Measurements from ENCODE around the gene TAS2R42.
A peak's percentile ranks its signal among the peaks of the same experiment; 100 is the strongest.

TAS2R42 gene, protein sequence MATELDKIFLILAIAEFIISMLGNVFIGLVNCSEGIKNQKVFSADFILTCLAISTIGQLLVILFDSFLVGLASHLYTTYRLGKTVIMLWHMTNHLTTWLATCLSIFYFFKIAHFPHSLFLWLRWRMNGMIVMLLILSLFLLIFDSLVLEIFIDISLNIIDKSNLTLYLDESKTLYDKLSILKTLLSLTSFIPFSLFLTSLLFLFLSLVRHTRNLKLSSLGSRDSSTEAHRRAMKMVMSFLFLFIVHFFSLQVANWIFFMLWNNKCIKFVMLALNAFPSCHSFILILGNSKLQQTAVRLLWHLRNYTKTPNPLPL

GRCh38 chr12:11186837-11187236 lies at the start of gene TAS2R42:
TAS2R42 (minus strand) TSS chr12:11186937; CDS start chr12:11186937, 0 bp downstream.
- DNase-seq: no peak

- no peak for DNase-seq
Observed at GRCh38 chr12:11233532-11233931, 46.8 kb upstream of the TAS2R42 start.

DNA sequence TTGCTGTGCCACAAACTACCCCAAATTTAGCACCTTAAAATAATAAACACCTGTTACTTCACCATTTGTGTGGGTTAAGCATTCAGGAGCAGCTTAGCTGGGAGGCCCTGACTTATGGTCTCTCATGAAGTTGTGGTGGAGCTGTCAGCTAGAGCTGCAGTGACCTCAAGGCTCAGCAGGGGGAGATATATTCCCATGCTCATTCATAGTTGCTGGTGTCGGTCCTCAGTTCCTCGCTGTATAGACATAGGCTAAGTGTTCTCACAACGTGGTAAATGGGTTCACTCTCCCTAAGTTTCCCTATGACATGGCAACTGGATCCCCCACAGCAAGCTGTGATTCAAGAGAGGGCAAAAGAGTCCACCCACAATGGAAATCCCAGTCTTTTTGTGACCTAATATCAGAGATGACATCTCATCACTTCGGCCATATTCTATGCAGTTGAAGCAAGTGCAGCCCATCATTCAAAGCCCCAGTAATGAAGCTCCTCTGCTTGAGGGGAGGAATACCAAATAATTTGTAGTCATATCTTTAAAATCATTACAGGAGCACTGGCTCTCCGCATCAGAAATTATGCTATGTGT lies 41.7 kb upstream of the TAS2R42 start:
- DNase-seq: no peak

GRCh38 chr12:11227373-11227772 lies 40.6 kb upstream of the TAS2R42 start:
- no peak for DNase-seq

- DNase-seq: no peak
Observed at GRCh38 chr12:11209113-11209512, 22.4 kb upstream of the TAS2R42 start.

GRCh38 chr12:11204173-11204572 lies 17.4 kb upstream of the TAS2R42 start:
- DNase-seq: no peak

- DNase-seq: no peak
Observed at GRCh38 chr12:11202811-11203210, 16.1 kb upstream of the TAS2R42 start.

- DNase-seq: no peak
Observed at GRCh38 chr12:11183011-11183410, 3.7 kb downstream of the TAS2R42 start.

DNA sequence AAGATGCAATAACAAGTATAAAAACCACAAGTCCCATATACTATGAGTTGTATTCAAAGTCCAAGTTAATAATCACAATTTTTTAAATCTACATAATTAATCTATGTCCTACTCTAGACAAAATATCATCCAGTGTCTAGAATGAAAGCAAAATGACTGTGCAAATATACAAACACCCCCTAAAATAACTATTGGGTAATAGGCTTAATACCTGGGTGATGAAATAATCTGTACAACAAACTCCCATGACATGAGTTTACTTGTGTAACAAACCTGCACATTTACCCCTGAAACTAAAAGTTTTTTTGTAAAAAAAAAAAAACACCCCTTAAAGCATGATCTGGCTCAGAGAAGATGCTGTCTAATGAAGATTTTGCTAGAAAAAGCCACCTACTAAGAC lies 4.2 kb downstream of the TAS2R42 start:
- no peak for DNase-seq

DNA sequence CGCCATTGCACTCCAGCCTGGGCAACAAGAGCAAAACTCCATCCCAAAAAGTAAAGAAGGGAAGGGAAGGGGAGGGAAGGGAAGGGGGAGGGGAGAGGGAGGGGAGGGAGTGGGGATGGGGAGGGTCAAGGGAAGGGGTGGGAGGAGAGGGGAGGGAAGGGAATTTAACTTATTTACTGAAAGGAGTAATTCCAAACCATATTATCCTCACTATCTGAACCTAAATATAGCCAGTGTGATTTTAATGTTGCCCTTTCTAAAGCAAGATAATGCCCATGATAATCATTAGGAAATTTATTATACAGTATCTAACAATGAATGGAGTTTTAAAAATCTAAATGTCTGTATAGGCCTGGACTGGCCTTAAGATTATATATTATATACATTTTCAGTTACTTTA lies 8.5 kb downstream of the TAS2R42 start:
- no peak for DNase-seq

- DNase-seq: no peak
Observed at GRCh38 chr12:11174022-11174421, 12.7 kb downstream of the TAS2R42 start.

DNA sequence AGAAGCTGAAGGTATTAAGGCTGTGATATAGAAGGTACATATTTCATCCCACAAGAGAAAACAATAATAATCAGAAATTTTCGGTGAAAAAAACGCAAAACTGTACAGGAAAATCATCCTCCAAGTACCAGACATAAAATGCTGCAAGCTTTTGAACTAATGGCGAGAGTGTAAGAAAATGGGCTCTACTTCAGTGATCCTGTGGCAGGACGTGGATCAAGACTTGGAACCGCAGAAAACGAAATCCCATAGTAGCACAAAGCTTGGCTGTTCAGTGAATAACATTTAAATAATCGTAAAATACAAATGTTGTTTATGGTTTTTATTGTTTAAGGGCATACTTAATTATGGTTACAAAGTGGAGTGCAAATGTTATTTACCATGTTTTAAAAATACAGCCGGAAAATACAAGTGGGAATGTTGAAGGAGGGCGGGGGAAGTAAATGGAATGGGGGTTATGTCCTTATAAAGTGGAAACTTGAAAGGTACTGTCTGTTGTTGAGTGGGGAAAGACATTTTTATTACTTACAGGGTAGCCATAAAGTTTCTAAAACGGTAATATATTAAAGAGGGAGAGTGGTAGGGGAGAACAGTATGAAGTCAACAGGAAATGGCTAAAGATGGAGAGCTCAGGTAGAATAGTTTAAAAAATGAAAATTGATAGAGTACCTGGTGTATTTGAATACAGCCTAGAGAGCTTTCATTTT lies 14.6 kb downstream of the TAS2R42 start:
- DNase-seq: no peak

GRCh38 chr12:11171145-11171968 lies 15.4 kb downstream of the TAS2R42 start, which contains the start of gene SMIM10L1:
SMIM10L1 (plus strand) TSS chr12:11171194; CDS start chr12:11171357, 163 bp downstream.
- DNase-seq: peak; percentile 17

- no peak for DNase-seq
Observed at GRCh38 chr12:11170810-11171144, 16.0 kb downstream of the TAS2R42 start.

GRCh38 chr12:11166300-11166699 lies 20.4 kb downstream of the TAS2R42 start:
- DNase-seq: no peak

DNA sequence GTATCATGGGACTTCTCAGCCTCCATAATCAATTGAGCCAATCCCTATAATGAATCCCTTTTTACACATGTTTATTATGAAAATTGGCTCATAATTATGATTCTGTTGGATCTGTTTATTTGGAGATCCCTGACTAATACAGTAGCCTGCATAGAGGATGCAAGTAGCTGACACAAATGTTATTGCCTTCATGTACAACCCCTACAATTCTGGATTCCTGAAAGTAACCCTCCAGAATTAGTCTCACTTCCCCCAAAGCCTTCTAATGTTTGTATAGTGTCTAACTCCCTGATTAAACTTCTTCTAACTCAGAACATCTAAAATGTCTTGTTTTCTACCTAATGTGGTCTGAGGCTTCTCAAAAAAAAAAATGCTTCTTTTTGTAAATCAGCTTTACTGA lies 22.4 kb downstream of the TAS2R42 start:
- no peak for DNase-seq

DNA sequence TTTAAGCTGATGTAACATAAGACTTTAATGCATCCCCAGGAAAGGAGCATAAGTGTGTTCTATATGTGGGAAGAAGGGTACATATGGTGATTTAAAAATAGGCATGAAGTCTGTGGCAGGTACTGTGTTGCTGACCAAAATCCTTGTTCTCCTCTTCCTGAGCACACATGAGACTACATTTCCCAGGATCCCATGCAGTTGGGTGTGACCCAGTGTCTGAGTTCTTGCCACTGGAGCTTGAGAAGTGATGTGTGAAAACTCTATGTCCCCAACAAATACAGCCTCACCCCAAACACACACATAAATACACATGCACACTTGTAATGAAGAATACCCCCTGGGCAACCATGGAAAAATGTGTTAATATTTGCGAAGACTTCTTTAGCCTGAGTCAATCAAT lies 24.2 kb downstream of the TAS2R42 start:
- no peak for DNase-seq

DNA sequence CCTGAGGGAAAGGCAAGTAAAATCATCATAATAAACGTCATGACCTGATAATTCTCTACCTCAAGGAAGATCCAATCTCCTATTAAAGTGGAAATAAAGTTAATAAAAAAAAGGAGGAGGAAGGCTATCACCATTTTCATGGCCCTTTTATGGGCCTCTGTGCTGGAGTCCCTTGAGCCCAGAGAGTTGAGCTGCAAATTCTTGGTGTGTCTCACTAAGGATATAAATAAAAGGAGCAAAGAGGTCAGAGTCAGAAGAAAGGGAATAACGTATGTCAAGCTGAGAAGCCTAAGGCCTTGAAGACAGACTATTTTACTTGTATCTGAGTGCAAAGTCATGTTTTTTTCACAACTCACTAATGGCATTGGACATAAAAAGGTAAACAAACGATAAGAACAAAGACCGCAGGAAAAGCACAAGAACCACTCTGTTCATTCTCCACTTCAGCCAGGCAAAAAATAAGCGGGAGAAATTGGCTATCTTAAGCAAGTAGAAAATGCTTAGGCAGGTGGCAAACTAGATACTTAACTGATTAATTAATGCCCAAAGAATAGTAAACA lies 27.8 kb downstream of the TAS2R42 start:
- no peak for DNase-seq

GRCh38 chr12:11154400-11154925 lies 32.3 kb downstream of the TAS2R42 start:
- DNase-seq: no peak

DNA sequence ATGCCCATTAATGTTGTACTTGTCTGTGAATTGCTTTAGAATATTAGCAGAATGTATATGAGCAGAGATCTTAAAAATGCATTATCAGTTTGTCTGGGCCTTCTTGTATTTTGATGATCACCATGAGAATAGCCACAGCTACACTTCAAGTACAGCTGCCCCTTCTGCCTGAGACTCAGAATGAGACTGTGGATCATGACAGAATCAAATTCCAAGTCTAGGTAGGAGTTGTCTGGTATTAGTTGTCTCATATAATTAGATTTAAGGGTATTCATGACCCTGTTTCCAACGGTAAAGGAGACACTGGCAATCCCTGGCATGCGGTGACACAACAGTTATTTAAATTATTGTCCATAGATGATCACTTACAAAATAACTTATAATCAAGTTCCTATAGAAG lies 34.0 kb downstream of the TAS2R42 start:
- no peak for DNase-seq

DNA sequence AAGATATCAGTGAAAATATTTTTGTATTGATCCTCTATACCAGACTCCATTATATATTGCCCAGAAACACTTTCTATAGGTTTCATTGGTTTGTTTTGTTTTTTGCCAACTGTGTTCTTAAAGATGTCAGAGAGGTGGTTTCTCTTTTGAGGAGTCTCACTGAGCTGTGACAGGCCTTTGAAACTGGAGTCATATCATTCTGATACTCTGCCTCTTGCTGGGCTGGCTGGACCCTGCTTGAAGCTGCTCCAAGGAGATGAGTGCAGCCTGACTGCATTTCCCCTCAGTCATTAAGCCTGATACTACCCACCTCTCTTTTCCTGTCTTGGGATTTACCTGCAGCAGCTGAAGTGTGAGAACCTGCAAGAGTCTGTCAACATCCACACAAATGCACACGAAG lies 35.9 kb downstream of the TAS2R42 start:
- no peak for DNase-seq

GRCh38 chr12:11147420-11147819 lies 39.3 kb downstream of the TAS2R42 start:
- DNase-seq: no peak

- DNase-seq: no peak
Observed at GRCh38 chr12:11144297-11144696, 42.4 kb downstream of the TAS2R42 start.
